HG03354 (cell line): ENCODE measurements around the gene LARGE1.

Experiments
- ATAC-seq: cut with Tn5 transposase; IDR thresholded peaks from one replicate; pipeline ENCODE4 v1.9.1; 2021; ENCODE audit warnings: mild to moderate bottlenecking; ENCODE audit not compliant: unreplicated experiment, poor library complexity, severe bottlenecking

The LARGE1 gene

DNA sequence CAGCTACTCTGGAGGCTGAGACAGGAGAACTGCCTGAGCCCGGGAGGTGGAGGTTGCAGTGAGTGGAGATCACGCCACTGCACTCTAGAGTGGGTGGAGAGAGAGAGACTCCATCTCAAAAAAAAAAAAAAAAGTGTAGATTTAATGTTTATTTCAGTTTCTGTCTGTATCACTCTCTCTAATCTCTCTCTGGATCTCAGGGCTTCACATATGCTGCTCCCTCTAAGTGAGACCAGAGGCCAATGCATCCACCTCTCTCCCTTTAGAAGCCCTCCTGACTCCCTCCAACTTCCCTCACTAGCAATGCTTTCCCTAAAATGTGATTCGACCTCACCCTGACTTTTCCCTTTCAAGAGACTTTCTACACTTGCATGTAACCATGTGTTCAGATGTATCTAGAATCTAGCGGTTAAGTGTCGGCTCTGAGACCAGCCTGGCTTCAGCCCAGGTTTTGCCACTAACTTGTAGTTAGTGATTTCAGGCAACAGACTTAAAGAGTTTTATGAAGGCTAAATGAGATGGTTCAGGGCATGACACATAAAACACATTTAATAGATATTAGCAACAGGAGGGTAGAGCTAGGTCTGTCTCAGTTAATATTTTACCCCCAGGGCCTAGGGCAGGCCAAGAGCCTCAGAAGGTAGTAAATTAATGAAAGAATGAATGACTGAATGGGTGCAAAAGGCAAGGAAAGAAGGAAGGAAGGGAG, 364.3 kb downstream of the LARGE1 start:
- no peak for ATAC-seq

DNA sequence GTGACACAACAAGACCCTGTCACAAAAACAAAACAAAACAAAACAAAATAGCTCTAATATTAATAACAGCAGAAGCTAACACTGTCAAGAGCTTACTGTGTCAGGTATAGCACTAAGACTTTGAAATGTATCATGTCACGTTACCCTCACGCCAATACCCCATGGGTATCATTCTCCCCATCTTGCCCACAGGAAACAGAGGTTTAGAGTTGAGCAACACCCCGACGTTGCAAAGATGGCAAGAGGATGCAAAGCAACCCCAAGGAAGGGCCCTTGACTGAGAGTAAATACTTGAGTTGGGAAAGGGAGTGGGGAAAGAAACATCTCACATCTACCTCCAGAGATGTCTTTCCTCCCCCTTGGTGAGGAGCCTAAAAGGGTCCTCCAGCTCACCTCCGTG, 366.8 kb downstream of the LARGE1 start:
- ATAC-seq: no peak

GRCh38 chr22:33544707-33545106, 375.6 kb downstream of the LARGE1 start:
- ATAC-seq: no peak

DNA sequence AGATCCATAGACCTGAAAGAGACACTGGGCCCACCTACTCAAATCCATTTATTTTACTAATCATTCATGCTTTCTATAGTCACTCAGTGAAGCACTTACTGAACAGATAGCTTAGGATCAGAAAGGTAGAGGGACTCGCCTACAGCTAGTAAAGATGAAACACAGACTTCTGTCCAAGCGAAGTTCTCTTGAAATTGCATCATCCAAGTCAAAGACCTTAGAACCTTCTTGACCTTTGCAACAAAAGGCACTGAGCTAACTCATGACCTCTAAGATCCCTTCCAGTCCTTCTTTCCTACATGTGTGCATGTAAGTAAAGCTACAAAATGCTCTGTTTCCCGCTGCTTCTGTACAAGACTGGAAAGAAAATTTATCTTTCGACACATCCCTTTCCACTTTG, 377.6 kb downstream of the LARGE1 start:
- no peak for ATAC-seq

DNA sequence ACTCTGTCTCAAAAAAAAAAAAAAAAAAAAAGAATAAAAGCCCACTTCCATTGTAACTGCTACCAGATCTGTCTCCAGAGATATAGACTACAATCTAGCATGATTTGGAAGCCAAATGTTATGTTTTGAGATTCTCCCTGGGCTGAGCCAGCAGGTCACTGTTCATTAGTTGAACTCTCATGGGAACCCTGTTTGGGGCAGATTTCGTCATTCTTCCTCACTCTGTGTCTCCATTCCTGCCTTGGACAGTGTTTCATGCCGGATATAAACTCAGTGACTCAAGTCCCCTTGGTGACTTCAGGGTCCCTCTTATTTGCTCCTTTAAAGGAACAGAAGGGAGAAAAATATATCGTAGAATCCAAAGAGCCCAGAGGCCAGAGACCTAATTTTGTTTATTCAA, 378.1 kb downstream of the LARGE1 start:
- ATAC-seq: no peak

DNA sequence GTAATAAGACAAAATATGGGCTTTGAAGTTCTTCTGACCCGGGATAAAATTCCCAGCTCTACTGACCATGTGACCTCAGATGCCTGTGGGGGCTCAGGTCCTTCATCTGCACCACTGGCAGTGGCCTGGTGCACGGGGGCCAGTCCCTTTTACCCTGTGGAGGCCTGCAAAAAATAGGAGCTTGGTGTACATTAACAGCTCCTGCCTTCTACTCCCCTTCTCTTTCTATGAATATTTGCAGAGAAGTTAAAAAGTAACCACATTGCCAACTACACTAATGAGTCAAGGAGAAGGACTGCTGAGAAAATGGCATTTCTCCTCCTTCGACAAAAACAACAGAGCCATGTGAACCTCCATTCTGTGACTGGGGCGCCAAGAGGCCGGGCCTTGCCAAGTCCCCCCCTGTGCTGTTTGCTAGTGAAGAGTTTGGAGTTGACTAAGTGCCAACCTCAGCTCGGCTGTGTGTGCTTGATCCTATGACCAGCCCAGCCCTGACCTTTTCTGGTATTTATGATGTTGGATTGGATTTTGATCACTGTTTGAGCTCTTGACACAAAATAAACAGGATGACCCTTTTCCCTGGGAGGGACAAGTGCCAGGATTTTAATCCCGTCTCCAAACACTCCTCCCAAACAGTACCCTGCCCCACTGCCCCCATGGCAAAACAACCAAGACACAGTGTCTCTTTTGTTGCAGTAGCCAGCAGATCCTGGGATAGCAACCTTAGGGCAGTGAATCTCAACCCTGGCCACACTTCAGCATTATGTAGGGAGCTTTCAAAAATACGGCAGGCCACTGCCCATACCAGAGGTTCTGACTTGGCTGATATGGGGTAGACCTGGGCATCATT, 380.1 kb downstream of the LARGE1 start:
- ATAC-seq: no peak

DNA sequence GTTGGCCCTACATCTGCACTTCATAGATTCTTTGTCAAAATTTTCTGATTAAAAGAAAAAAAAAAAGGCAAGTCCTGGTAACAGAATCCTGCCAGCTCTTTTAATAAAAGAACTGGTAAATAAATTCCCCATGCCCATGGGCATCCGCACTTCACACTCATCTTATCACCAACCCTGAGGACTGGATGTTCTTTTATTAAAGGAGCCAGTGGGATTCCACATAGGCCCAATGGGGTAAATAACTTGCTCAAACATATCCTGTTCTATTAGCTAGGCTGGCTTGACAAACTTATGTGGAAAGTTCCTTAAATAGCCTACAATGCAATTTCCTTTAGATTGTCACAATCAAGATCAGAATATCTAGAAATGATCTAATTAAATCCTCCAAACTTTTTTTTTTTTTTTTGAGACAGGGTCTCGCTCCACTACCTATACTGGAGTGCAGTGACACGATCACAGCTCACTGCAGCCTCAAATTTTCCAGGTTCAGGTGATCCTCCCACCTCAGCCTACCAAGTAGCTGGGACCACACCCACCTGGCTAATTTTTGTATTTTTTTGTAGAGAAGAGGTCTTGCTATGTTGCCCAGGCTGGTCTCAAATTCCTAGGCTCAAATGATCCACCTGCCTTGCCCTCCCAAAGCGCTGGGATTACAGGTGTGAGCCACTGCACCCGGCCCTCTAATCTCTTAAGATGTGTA, 380.9 kb downstream of the LARGE1 start:
- ATAC-seq: no peak

DNA sequence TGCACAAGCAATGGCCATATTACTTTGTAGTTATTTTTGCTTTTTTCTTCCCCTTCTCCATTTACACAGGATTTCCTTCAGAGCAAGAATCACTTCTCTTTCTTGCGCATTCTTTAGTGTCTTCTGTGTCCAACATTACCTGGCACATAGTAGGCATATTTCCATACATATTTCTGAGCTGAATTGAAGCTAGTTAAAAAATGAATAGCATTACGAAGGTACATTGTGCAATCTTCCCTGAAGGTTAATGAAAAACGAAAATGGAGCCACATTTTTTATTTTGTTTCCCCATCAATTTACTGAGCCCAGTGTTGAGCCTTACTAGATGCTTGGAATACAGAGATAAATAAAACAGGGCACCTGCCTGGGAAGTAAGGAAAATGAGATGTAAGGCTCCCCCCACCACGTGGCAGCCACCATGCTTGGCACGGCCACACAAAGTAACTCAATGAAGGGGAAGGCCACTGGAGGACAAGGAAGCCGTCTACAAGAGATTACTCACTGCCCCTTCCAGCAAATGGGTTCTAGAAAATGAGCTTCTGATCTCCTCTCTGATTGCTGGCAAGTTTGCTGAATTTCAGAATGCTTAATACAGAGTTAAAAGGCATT, 381.9 kb downstream of the LARGE1 start:
- no peak for ATAC-seq

GRCh38 chr22:33537059-33537458, 383.2 kb downstream of the LARGE1 start:
- ATAC-seq: no peak

GRCh38 chr22:33535937-33536875, 384.1 kb downstream of the LARGE1 start:
- ATAC-seq: no peak

GRCh38 chr22:33529424-33530113, 390.7 kb downstream of the LARGE1 start:
- ATAC-seq: no peak

DNA sequence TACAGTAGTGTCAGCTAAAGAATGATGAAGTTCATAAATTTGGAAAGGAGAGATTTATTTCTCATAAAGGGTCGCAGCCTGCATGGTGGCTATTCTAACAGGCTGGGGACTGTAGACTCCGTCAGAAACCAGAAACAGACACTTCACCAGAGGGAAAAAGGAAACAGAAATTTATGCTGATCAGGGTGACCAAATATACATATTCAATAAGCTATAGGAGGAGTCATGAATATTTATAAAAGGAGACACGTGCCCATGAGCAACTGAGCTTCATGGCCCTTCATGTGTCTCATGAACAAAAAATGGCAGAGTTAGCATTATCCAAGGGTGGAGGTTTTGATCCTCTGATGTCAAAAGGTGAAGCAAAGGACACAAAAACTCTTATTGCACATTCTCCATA, 392.1 kb downstream of the LARGE1 start:
- no peak for ATAC-seq

DNA sequence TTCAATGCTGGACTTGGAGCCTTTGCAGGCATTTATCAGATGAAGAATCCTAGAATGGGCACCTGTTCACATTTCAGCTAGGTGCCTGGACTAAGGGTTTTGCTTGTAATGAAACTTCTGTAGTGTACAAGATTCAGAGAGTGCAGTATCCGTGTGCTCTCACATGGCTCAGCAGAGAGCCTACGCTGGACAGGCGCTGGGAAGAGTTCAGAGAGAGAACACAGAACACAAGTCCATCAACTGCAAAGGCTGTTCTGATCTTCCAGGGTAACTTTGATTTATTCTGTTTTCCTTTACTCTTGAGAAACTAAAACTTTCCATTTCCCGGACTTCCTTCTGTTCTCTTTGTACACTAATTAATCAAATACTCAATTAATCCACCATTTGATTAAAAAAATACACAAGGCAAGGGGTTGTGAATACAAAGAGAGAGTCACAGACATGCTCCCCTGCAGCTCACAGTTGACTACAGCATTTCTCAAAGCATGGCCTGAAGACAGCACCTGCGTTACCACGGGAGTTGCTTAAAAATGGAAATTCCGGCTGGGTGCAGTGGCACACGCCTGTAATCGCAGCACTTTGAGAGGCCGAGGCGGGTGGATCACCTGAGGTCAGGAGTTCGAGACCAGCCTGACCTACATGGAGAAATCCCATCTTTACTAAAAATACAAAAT, 393.7 kb downstream of the LARGE1 start:
- ATAC-seq: no peak

DNA sequence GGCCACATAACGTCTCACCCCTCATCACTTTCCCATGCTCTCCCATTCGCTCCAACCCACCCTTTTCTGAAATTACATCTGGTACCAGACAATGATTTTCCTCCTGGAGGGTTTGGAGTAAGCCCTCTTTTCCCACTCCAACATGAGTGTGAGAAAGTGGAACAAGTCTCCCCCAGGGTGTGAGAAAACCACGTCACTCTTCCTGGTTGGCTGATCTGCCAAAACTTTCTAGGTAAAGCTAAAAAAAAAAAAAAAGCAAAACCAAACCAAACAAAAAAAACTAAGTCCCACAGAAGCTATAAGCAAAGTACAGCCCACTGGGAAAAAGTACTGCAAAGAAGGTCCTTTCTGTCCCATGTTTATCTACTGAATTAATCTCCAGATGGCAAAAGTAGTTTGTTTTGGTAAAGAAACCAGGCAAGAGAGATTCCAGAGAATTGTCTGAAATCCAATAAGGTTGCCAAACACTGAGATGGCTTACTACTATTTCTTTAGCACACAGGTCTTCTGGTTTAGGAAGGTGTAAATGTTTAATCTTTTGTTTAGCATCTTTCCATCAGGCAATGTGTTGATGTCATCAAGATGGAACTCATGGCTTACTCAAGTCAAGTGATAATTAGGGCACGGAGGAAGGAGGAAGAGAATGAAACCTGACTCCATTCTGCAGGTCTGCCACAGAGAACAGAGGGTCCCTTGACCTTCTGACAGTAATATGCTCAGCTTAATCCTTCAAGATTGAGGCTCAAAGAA, 395.6 kb downstream of the LARGE1 start:
- no peak for ATAC-seq

DNA sequence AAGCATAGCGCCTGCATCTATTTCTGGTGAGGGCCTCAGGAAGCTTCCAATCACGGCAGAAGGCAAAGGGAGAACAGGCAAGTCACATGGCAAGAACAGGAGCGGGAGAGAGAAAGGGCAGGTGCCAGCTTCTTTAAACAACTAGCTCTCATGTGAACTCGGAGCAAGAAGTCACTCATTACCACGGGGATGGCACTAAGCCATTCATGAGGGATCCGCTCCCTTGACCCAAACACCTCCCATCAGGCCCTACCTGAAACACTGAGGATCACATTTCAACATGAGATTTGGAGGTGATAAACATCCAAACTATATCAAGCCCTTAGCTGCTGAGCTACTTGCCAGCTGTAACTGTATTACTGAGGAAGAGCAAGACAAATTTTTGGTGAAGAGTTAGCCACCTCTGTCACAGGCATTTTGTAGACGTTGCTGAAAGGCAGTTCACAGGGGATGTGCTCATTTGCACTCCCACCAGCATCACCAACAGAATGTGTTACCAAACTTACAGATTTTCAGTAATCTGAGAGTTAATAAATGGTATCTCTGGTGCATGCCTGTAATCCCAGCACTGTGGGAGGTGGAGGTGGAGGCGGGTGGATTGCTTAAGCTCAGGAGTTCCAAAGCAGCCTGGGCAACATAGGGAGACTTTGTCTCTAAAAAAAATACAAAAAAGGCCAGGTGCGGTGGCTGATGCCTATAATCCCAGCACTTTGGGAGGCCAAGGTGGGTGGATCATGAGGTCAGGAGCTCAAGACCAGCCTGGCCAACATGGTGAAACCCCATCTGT, 398.2 kb downstream of the LARGE1 start:
- ATAC-seq: no peak

GRCh38 chr22:33520904-33521780, 399.1 kb downstream of the LARGE1 start:
- no peak for ATAC-seq
